Smooth muscle cell of the coronary artery (primary cell): ENCODE data around the gene NKRF. TPM values are rescaled to one million over a fixed set of nuclear protein-coding genes. Genes with fewer than 3 reads are reported as not detected.

ENCODE experiments used
- total RNA-seq: library from RNA; depleted of rRNA; stranded (reverse); fragments of >200 nt; gene quantifications from 2 replicates; pipeline ENCODE4 v1.2.3, GENCODE V29; 2014; ENCODE audit warnings: low replicate concordance

The NKRF gene
- 3.5 and 3.6 TPM in 2 replicates for total RNA-seq

GRCh38 chrX:119606280-119607017 lies at the start of gene NKRF:
Gene NKRF, minus strand, starts transcription at chrX:119606424.

GRCh38 chrX:119574394-119575266 lies 31.6 kb downstream of the NKRF start, which contains the start of gene UBE2A:
Gene UBE2A, plus strand, starts transcription at chrX:119574563. Its CDS starts 149 bp downstream, at chrX:119574712.

GRCh38 chrX:119565107-119565663 lies 41.0 kb downstream of the NKRF start, which contains the start of gene STEEP1:
Gene STEEP1, minus strand, starts transcription at chrX:119565409. Its CDS starts 54 bp downstream, at chrX:119565355.

Other genes starting within 250 kb of the NKRF start
- gene SLC25A43, start 207.1 kb downstream of the NKRF start, total RNA-seq, result 15.1 and 15.6 TPM in 2 replicates
- 152 and 222 TPM in 2 replicates for gene SLC25A5, start 138.0 kb downstream of the NKRF start, total RNA-seq
- gene STEEP1, start 41.0 kb downstream of the NKRF start, total RNA-seq, result 32.2 and 40.1 TPM in 2 replicates
- gene UBE2A, start 31.9 kb downstream of the NKRF start, total RNA-seq, result 9.4 and 19.8 TPM in 2 replicates
- gene SEPTIN6, start 86.7 kb upstream of the NKRF start, total RNA-seq, result 9.6 and 35.5 TPM in 2 replicates
- gene SOWAHD, start 152.2 kb upstream of the NKRF start, total RNA-seq, result 0.23 and 1.1 TPM in 2 replicates
- 2,273 and 2,296 TPM in 2 replicates for gene RPL39, start 185.2 kb upstream of the NKRF start, total RNA-seq
- 1.6 and 2.0 TPM in 2 replicates for gene UPF3B, start 246.5 kb upstream of the NKRF start, total RNA-seq